H1 (cell line): ENCODE data around the gene CRTAC1. TPM values are rescaled to one million over a fixed set of nuclear protein-coding genes. Genes with fewer than 3 reads are reported as not detected.

ENCODE experiments used
- BACH1 ChIP-seq: IDR thresholded peaks from 2 replicates; pipeline ENCODE4 v1.6.1; 2012; ENCODE audit warnings: low read length, improper control_type of control experiment
- CHD7 ChIP-seq: fragments of 300-600 bp; sonication (generic); IDR thresholded peaks from 2 replicates; pipeline ENCODE4 v1.7.1; 2012; ENCODE audit warnings: low read length, moderate library complexity, mild to moderate bottlenecking, inconsistent platforms; ENCODE audit not compliant: insufficient replicate concordance
- MAFK ChIP-seq: IDR thresholded peaks from 2 replicates; pipeline ENCODE4 v1.6.1; 2012; ENCODE audit warnings: low read depth, mild to moderate bottlenecking, improper control_type of control experiment, low read length
- NRF1 ChIP-seq: IDR thresholded peaks from 2 replicates; pipeline ENCODE4 v1.6.1; 2011; ENCODE audit warnings: mild to moderate bottlenecking, low read depth, low read length, improper control_type of control experiment
- SIN3A ChIP-seq, 2 experiments: IDR thresholded peaks in 1 of 2; conservative IDR thresholded peaks in 1 of 2; 2 replicates each; pipeline ENCODE4 v1.6.1; 2011 to 2012; ENCODE audit warnings: low read length in 2 of 2, improper control_type of control experiment in 1 of 2, low read depth in 1 of 2, mild to moderate bottlenecking in 1 of 2
- SIX5 ChIP-seq: IDR thresholded peaks from 2 replicates; pipeline ENCODE4 v1.6.1; 2011; ENCODE audit warnings: mild to moderate bottlenecking, low read depth, low read length
- TAF7 ChIP-seq: optimal IDR thresholded peaks from 2 replicates; pipeline ENCODE3; 2011; ENCODE audit warnings: low read depth, mild to moderate bottlenecking, inconsistent platforms, low read length, moderate library complexity, borderline replicate concordance
- polyA plus RNA-seq, 7 experiments: library from polyadenylated mRNA; depleted of rRNA in 3 of 7; stranded (reverse) in 5 of 7; unstranded in 2 of 7; fragments of >200 nt in 5 of 7; fragments of 200-250 nt in 2 of 7; gene quantifications; 1 replicate in 5 of 7; 2 replicates in 1 of 7; 4 replicates in 1 of 7; pipeline versions ENCODE4 v1.2.1 to v1.2.3, GENCODE V29; 2011 to 2013; ENCODE audit warnings: missing spikeins in 2 of 7, mixed read lengths in 2 of 7
- total RNA-seq: library from RNA; stranded (reverse); fragmentation: NEBNext Ultra II Directional; extraction: Animal tissue kit (Norgen Biotek cat#: 25700); gene quantifications from 2 replicates; pipeline ENCODE4 v1.2.1, GENCODE V29; 2021
- TF ChIP-seq, protein P1 (sequence below): IDR thresholded peaks from 2 replicates; pipeline ENCODE4 v1.6.1; 2011; ENCODE audit warnings: low read length, improper control_type of control experiment
- TF ChIP-seq, protein P2 (sequence below): IDR thresholded peaks from 2 replicates; pipeline ENCODE4 v1.6.1; 2011; ENCODE audit warnings: low read depth, mild to moderate bottlenecking, low read length; ENCODE audit not compliant: insufficient read depth

CRTAC1 gene
- total and polyA plus RNA-seq, 2 of the 8 experiments (the other 6 are each of a cell fraction or from before 2014, with no cell fraction given), result 0.91 to 1.2 TPM

DNA sequence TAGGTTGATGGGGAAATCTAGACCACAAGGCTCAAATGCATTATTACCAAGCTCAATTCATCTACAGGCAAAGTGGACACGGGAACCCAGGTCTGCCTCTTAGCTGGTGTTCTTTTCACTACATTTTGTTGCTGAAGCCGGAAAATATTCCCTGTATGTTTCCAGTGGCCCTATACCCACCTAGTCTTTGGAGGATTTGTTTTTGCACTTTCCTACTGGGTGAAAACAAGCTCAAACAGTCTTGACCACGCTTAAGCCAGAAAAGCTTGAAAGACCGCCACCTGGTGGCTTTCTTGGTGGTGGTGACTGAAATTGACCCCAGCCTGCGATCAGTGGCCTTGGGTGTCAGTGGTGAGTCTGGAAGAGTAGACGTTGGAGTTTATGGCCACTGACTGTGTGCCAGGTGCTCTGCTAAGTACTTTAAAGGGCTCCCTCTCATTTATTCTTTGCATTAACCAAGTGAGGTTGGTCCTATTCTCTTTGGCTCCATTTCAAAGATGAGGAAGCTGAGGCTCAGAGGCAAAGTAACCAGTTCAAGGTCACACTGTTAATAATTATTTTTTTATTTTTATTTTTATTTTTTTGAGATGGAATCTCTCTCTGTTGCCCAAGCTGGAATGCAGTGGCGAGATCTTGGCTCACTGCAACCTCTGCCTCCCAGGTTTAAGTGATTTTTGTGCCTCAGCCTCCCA lies 11.1 kb upstream of the CRTAC1 start (continued):
- TF ChIP-seq SIN3A (conservative IDR thresholded peaks at IDR 0.05 in 1 of 2, IDR thresholded peaks at IDR 0.05 in 1 of 2; ENCODE audit: low read depth in 1 of 2, low read length in 2 of 2) (no peak), TAF7 (no peak), SIX5 (no peak), BACH1 (no peak), NRF1 (no peak), CHD7 (no peak), MAFK (no peak)
- TF ChIP-seq, protein P1, sequence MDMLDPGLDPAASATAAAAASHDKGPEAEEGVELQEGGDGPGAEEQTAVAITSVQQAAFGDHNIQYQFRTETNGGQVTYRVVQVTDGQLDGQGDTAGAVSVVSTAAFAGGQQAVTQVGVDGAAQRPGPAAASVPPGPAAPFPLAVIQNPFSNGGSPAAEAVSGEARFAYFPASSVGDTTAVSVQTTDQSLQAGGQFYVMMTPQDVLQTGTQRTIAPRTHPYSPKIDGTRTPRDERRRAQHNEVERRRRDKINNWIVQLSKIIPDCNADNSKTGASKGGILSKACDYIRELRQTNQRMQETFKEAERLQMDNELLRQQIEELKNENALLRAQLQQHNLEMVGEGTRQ, result no peak
- TF ChIP-seq, protein P2, sequence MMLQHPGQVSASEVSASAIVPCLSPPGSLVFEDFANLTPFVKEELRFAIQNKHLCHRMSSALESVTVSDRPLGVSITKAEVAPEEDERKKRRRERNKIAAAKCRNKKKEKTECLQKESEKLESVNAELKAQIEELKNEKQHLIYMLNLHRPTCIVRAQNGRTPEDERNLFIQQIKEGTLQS, result no peak
